SK-N-SH treated with all-trans-retinoic acid at 6 μM for 48 hours (cell line): ENCODE data around the gene PLAGL2.

Source experiments
- ATAC-seq: fragments of 200-7000 bp; cut with Tn5 transposase; 3 replicates; pipeline ENCODE4 v1.9.1; 2020; ENCODE audit warnings: mild to moderate bottlenecking, moderate library complexity
- ARNTL ChIP-seq: fragments of 450-650 bp; formaldehyde crosslinking; IDR thresholded peaks from 2 replicates; pipeline ENCODE4 v1.5.0; 2020; ENCODE audit warnings: low read depth, mild to moderate bottlenecking, moderate library complexity, borderline replicate concordance
- CSDC2 ChIP-seq: fragments of 250-450 bp; sonication (Bioruptor Pico); IDR thresholded peaks from 2 replicates; pipeline ENCODE4 v1.5.0; 2020; ENCODE audit warnings: mild to moderate bottlenecking, moderate library complexity
- GLIS3 ChIP-seq: fragments of 250-450 bp; sonication (Bioruptor Pico); IDR thresholded peaks from 2 replicates; pipeline ENCODE4 v1.5.0; 2020; ENCODE audit warnings: mild to moderate bottlenecking, moderate library complexity
- ISL1 ChIP-seq: fragments of 250-450 bp; sonication (Bioruptor Pico); IDR thresholded peaks from 2 replicates; pipeline ENCODE4 v2.1.2; 2022; ENCODE audit warnings: mild to moderate bottlenecking, moderate library complexity
- OSR1 ChIP-seq: fragments of 250-450 bp; sonication (Bioruptor Pico); IDR thresholded peaks from 2 replicates; pipeline ENCODE4 v1.8.0; 2022; ENCODE audit warnings: moderate library complexity, mild to moderate bottlenecking, inconsistent platforms
- PATZ1 ChIP-seq: fragments of 250-450 bp; sonication (Bioruptor Pico); IDR thresholded peaks from 2 replicates; pipeline ENCODE4 v1.8.0; 2020; ENCODE audit warnings: mild to moderate bottlenecking, moderate library complexity, borderline replicate concordance
- PPARA ChIP-seq: fragments of 250-450 bp; sonication (Bioruptor Pico); IDR thresholded peaks from 2 replicates; pipeline ENCODE4 v1.5.0; 2020; ENCODE audit warnings: mild to moderate bottlenecking, borderline replicate concordance
- RARB ChIP-seq: fragments of 250-450 bp; sonication (Bioruptor Pico); IDR thresholded peaks from 2 replicates; pipeline ENCODE4 v1.8.0; 2021; ENCODE audit warnings: mild to moderate bottlenecking, moderate library complexity
- SNAI2 ChIP-seq: fragments of 250-450 bp; sonication (Bioruptor Pico); IDR thresholded peaks from 2 replicates; pipeline ENCODE4 v1.5.0; 2020; ENCODE audit warnings: mild to moderate bottlenecking, moderate library complexity
- TOX ChIP-seq: fragments of 250-450 bp; sonication (Bioruptor Pico); IDR thresholded peaks from 2 replicates; pipeline ENCODE4 v1.8.0; 2021; ENCODE audit warnings: mild to moderate bottlenecking, moderate library complexity, borderline replicate concordance
- TSHZ2 ChIP-seq: fragments of 250-450 bp; sonication (Bioruptor Pico); IDR thresholded peaks from 2 replicates; pipeline ENCODE4 v1.5.0; 2020; ENCODE audit warnings: mild to moderate bottlenecking, moderate library complexity
- ZC3H10 ChIP-seq: fragments of 250-450 bp; sonication (Bioruptor Pico); IDR thresholded peaks from 2 replicates; pipeline ENCODE4 v1.5.1; 2021; ENCODE audit warnings: mild to moderate bottlenecking, moderate library complexity
- ZFP3 ChIP-seq: fragments of 250-450 bp; sonication (Bioruptor Pico); IDR thresholded peaks from 2 replicates; pipeline ENCODE4 v1.5.0; 2020; ENCODE audit warnings: mild to moderate bottlenecking, moderate library complexity
- ZFP30 ChIP-seq: fragments of 450-650 bp; formaldehyde crosslinking; IDR thresholded peaks from 2 replicates; pipeline ENCODE4 v1.5.0; 2022; ENCODE audit warnings: mild to moderate bottlenecking, moderate library complexity
- ZNF565 ChIP-seq: fragments of 450-650 bp; formaldehyde crosslinking; conservative IDR thresholded peaks from 2 replicates; pipeline ENCODE4 v1.5.0; 2020; ENCODE audit warnings: low read depth, mild to moderate bottlenecking, moderate library complexity
- ZNF70 ChIP-seq: fragments of 450-650 bp; formaldehyde crosslinking; IDR thresholded peaks from 2 replicates; pipeline ENCODE4 v1.5.0; 2020; ENCODE audit warnings: mild to moderate bottlenecking, moderate library complexity
- ZNF8 ChIP-seq: fragments of 450-650 bp; formaldehyde crosslinking; IDR thresholded peaks from 2 replicates; pipeline ENCODE4 v1.5.0; 2020; ENCODE audit warnings: mild to moderate bottlenecking, moderate library complexity
- TF ChIP-seq, protein P1 (sequence below): fragments of 250-450 bp; sonication (Bioruptor Pico); IDR thresholded peaks from 2 replicates; pipeline ENCODE4 v1.5.1; 2021; ENCODE audit warnings: mild to moderate bottlenecking, moderate library complexity
- TF ChIP-seq, protein P2 (sequence below): fragments of 250-450 bp; sonication (Bioruptor Pico); IDR thresholded peaks from 2 replicates; pipeline ENCODE4 v1.8.0; 2021; ENCODE audit warnings: low read depth, mild to moderate bottlenecking, moderate library complexity, borderline replicate concordance

Gene PLAGL2

GRCh38 chr20:32234135-32234808, 26.7 kb upstream of the PLAGL2 start:
- no peak for ATAC-seq
- TF ChIP-seq PATZ1 (no peak), SNAI2 (CRISPR knock-in tag) (no peak), ISL1 (no peak), ZNF70 (CRISPR knock-in tag) (no peak), ZFP3 (CRISPR knock-in tag) (no peak), TOX (no peak), ZNF8 (CRISPR knock-in tag) (no peak), OSR1 (CRISPR knock-in tag) (no peak), PPARA (no peak), GLIS3 (CRISPR knock-in tag) (no peak), RARB (CRISPR knock-in tag) (no peak), ARNTL (CRISPR knock-in tag) (no peak)
- TF ChIP-seq, protein P1, sequence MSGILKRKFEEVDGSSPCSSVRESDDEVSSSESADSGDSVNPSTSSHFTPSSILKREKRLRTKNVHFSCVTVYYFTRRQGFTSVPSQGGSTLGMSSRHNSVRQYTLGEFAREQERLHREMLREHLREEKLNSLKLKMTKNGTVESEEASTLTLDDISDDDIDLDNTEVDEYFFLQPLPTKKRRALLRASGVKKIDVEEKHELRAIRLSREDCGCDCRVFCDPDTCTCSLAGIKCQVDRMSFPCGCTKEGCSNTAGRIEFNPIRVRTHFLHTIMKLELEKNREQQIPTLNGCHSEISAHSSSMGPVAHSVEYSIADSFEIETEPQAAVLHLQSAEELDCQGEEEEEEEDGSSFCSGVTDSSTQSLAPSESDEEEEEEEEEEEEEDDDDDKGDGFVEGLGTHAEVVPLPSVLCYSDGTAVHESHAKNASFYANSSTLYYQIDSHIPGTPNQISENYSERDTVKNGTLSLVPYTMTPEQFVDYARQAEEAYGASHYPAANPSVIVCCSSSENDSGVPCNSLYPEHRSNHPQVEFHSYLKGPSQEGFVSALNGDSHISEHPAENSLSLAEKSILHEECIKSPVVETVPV (CRISPR knock-in tag) = no peak
- TF ChIP-seq, protein P2, sequence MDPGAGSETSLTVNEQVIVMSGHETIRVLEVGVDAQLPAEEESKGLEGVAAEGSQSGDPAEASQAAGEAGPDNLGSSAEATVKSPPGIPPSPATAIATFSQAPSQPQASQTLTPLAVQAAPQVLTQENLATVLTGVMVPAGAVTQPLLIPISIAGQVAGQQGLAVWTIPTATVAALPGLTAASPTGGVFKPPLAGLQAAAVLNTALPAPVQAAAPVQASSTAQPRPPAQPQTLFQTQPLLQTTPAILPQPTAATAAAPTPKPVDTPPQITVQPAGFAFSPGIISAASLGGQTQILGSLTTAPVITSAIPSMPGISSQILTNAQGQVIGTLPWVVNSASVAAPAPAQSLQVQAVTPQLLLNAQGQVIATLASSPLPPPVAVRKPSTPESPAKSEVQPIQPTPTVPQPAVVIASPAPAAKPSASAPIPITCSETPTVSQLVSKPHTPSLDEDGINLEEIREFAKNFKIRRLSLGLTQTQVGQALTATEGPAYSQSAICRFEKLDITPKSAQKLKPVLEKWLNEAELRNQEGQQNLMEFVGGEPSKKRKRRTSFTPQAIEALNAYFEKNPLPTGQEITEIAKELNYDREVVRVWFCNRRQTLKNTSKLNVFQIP (CRISPR knock-in tag) = no peak

- TF ChIP-seq TSHZ2 (no peak), ZNF565 (CRISPR knock-in tag) (no peak), ZNF8 (CRISPR knock-in tag) (no peak), PPARA (no peak)
- TF ChIP-seq, protein P1 (CRISPR knock-in tag) = no peak
- ATAC-seq = no peak
Observed at GRCh38 chr20:32233286-32233685, 25.7 kb upstream of the PLAGL2 start.

- TF ChIP-seq ZC3H10 (CRISPR knock-in tag) (no peak), ISL1 (no peak), CSDC2 (CRISPR knock-in tag) (no peak), PPARA (no peak), ZFP30 (CRISPR knock-in tag) (no peak)
- TF ChIP-seq, protein P1 (CRISPR knock-in tag) = no peak
- ATAC-seq = no peak
Observed at GRCh38 chr20:32232326-32232886, 24.9 kb upstream of the PLAGL2 start.
